ENCODE data around the gene NFKBIZ.

The NFKBIZ gene

GRCh38 chr3:101814835-101815234, 34.5 kb upstream of the NFKBIZ start:
- in situ Hi-C loops (cut with HindIII; ENCODE audit: low sequenced_read_pairs) = no loop called here
- DNase-seq (ENCODE audit: low read depth, low spot score) = no peak
- TF ChIP-seq CTCF (IDR thresholded peaks at IDR 0.05; ENCODE audit: low read depth, low read length) = no peak
- H3K4me3 ChIP-seq (ENCODE audit: low read depth, low read length) = no peak overlapping the region

GRCh38 chr3:101816215-101817149, 32.8 kb upstream of the NFKBIZ start:
- no peak overlapping the region for H3K4me3 ChIP-seq (ENCODE audit: low read depth, low read length)
- peak; percentile 26 for DNase-seq (ENCODE audit: low read depth, low spot score)
- no peak for TF ChIP-seq CTCF (IDR thresholded peaks at IDR 0.05; ENCODE audit: low read depth, low read length)
- in situ Hi-C loops (cut with HindIII; ENCODE audit: low sequenced_read_pairs) = no loop called here

GRCh38 chr3:101817992-101818391, 31.3 kb upstream of the NFKBIZ start:
- no peak overlapping the region for H3K4me3 ChIP-seq (ENCODE audit: low read depth, low read length)
- no peak for TF ChIP-seq CTCF (IDR thresholded peaks at IDR 0.05; ENCODE audit: low read depth, low read length)
- DNase-seq (ENCODE audit: low read depth, low spot score) = no peak
- in situ Hi-C loops (cut with HindIII; ENCODE audit: low sequenced_read_pairs) = no loop called here

GRCh38 chr3:101819649-101820206, 29.6 kb upstream of the NFKBIZ start:
- no peak for TF ChIP-seq CTCF (IDR thresholded peaks at IDR 0.05; ENCODE audit: low read depth, low read length)
- no peak overlapping the region for H3K4me3 ChIP-seq (ENCODE audit: low read depth, low read length)
- in situ Hi-C loops (cut with HindIII; ENCODE audit: low sequenced_read_pairs) = no loop called here
- no peak for DNase-seq (ENCODE audit: low read depth, low spot score)

- no peak overlapping the region for H3K4me3 ChIP-seq (ENCODE audit: low read depth, low read length)
- no peak for DNase-seq (ENCODE audit: low read depth, low spot score)
- in situ Hi-C loops (cut with HindIII; ENCODE audit: low sequenced_read_pairs) = no loop called here
- TF ChIP-seq CTCF (IDR thresholded peaks at IDR 0.05; ENCODE audit: low read depth, low read length) = no peak
Observed at GRCh38 chr3:101821503-101821902, 27.8 kb upstream of the NFKBIZ start.

- H3K4me3 ChIP-seq (ENCODE audit: low read depth, low read length) = no peak overlapping the region
- DNase-seq (ENCODE audit: low read depth, low spot score) = no peak
- no peak for TF ChIP-seq CTCF (IDR thresholded peaks at IDR 0.05; ENCODE audit: low read depth, low read length)
- in situ Hi-C loops (cut with HindIII; ENCODE audit: low sequenced_read_pairs) = no loop called here
Observed at GRCh38 chr3:101823525-101823924, 25.8 kb upstream of the NFKBIZ start.
